ENCODE measurements around the gene SERPINC1.
"Not testable (repeated sequence)": the region's sequence is repeated elsewhere in the genome, so short reads cannot be mapped to it uniquely, and the experiment has no call there.

SERPINC1 gene

GRCh38 chr1:173888749-173889148 is 28.4 kb downstream of the SERPINC1 start:
- DNase-seq, result no peak

DNA sequence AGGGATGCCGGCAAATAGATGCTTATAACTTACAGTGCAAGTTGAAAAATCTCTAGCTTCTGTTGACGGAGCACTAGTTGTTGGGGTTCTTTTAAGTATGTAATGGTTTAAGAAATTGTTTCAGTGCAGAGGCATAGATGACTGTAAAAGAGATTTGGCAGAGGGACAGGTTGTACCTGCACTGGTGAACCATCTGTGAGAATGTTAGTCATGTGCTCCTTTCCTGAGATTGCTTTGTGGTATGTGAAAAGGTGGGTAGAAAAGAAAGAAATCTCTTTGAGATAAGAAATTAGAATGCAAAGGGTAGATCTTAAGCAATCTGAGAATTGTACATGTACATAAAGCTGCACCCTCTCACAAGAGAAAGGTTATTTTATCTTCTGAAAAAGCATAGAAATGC is 29.5 kb downstream of the SERPINC1 start:
- DNase-seq, result no peak

GRCh38 chr1:173886746-173887611 is 30.1 kb downstream of the SERPINC1 start:
- no peak for DNase-seq

DNA sequence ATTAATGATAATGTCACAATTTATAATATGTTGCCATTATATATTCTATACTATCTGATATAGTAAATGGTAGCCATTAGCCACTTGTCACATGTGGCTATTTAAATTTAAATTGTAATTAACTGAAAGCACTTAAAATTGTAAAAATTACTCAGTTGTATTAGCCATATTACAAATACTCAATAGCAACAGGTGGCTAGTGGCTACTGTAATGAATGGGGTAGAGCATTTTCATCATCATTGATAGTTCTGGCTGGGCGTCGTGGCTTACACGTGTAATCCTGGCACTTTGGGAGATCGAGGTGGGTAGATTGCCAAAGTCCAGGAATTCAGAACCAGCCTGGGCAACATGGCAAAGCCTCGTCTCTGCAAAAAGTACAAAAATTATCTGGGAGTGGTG is 32.4 kb downstream of the SERPINC1 start:
- DNase-seq, result no peak

DNA sequence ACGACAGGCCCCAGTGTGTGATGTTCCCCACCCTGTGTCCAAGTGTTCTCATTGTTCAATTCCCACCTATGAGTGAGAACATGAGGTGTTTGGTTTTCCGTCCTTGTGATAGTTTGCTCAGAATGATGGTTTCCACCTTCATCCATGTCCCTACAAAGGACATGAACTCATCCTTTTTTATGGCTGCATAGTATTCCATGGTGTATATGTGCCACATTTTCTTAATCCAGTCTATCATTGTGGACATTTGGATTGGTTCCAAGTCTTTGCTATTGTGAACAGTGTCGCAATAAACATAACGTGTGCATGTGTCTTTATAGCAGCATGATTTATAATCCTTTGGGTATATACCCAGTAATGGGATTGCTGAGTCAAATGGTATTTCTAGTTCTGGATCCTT is 36.0 kb downstream of the SERPINC1 start:
- DNase-seq, result not testable (repeated sequence)

DNA sequence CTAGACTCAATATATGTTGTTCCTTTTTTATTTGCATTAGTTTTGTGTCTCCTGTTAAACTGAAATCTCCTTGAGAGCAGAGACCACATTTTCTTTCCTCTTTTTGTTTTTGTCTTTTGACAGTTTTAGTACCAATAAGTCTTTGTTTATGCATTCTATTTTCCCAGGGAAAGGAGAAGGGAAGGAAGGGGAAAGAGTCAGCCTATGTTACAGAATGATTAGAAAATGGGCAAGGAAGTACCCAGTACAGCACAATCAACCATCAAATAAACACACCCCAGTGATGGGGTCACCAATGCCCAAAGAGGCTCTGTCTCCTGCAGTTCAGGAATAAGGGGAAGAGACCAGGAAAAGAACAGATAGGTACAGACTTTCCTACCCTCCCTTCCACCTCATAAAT is 38.9 kb downstream of the SERPINC1 start:
- DNase-seq, result no peak

- no peak for DNase-seq
Observed at GRCh38 chr1:173876732-173877131, 40.4 kb downstream of the SERPINC1 start.

GRCh38 chr1:173871500-173871899 is 45.6 kb downstream of the SERPINC1 start:
- no peak for DNase-seq

DNA sequence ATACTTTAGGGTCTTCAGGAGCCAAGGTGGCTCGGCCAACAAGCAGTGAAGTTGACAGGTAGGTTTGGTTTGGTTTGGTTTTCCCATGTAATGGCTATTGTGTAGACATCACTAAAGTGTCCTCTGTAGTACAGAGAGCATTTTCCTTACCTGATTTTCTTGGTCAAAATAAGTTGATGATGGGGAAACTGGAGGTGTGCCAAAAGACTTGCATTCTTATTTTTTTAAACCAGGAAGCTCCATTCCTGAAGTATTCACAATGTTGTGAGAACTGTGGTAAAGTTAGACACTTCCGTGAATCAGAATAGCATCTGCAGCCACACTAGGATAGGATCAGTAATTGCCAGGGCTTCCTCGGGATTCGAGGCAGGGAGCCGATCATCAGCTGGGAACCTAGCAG is 46.0 kb downstream of the SERPINC1 start:
- no peak for DNase-seq

GRCh38 chr1:173870252-173871075 is 46.7 kb downstream of the SERPINC1 start:
- peak; percentile 46 for DNase-seq

DNA sequence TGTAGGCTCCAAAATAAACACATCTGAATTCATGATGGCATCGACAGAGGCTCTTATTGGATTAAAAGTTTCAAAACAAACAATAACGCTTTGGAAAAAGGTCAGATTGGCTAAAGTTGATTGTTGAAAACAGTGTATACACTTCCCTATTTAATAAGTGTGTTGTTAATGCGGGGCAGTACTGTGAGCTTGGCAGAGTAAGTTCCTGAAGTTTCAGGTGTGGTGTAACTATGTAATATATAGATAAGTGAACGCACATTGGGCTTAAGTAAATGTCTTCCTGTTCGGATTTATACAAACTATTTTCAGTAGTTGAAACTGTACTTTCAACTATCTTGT is 48.1 kb downstream of the SERPINC1 start:
- DNase-seq, result no peak

GRCh38 chr1:173868266-173869020 is 48.7 kb downstream of the SERPINC1 start, which contains the start of gene ZBTB37:
Gene ZBTB37, plus strand, starts transcription at chr1:173868380. Its CDS starts 1,846 bp downstream, at chr1:173870226.
- DNase-seq, result peak; percentile 97

- peak; percentile 100 for DNase-seq
Observed at GRCh38 chr1:173867753-173868265, 49.3 kb downstream of the SERPINC1 start, which contains the start of gene GAS5. Gene GAS5, minus strand, starts transcription at chr1:173867989.

DNA sequence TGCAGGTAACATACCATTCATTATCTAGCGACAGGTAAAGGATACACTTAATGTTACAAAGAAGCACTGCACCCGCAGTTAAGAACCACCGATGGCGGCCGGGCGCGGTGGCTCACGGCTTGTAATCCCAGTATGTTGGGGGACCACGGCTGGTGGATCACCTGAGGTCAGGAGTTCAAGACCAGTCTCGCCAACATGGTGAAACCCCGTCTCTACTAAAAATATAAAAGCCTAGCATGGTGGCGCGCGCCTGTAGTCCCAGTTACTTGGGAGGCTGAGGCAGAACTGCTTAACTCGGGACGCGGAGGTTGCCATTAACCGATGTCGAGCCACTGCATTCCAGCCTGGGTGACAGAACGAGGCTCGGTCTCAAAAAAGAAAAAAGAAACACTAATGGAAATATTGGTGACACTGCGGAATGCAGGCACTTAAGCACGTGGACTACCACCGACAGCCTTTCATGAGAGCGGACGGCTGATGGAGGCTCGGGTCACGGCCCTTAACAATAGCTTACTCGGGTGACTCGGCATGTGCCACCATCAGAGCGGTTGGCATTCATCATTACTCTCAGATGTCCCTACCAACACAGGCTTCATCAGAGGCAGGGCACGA is 49.9 kb downstream of the SERPINC1 start:
- DNase-seq, result peak; percentile 63

DNA sequence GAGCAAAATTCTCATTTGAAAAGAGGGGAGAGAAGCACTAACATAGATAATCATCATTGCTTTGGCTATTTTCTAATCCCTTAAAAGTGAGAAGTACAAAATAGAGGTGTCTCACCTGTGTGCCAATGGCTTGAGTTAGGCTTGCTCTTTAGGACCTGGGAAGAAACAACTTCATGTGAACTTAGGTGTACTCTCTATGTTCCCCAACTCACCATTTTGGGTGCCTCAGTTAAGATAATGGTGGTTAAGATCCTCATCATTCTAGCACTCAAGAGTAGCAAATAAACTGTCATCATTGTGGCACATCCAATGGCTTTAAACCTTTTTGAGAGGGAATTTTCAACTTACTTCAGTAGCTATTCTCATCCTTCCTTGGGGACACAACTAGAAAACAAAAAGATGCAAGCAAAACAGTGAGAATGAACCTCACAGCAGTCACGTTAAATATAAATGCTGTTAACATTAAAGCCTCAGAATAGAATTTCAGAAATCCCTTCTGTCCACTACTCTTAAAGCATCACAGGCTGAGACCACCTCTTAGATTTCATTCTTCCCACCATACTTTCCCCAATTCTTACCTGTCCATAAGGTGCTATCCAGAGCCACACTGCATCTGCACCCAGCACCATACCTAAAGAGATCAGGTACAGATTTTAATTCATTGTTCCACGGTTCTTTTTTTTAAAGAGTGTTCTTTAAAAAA is 50.6 kb downstream of the SERPINC1 start:
- no peak for DNase-seq

- DNase-seq, result no peak
Observed at GRCh38 chr1:173865468-173866164, 51.5 kb downstream of the SERPINC1 start.

DNA sequence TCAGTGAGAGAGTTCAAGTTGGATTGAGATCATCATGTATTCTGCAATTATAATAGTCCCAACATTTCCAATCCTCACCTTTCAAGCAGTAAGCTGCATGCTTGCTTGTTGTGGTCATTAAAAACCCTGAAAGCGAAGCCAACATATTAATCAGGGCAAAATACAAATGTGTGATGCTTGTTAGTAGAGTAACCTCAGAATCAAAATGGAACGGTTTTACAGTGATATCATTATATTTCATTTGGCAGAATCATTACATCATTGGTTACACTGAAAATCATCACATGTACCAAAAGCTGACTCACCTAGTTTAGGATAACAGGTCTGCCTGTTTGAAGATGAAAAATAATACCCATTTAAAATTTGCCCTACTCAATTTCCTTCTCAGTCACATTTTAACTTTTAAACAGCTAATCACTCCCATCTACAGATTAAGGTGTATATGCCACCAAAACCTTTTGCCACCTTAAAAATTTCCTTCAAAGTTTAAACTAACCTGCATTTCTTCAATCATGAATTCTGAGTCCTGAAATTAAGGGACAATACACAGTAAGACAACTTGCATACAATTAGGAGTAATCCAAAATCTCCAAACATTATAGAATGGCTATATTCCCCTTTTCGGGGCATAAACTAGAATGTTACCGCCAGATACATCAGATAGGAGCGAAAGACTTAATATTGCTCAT is 52.8 kb downstream of the SERPINC1 start:
- no peak for DNase-seq

DNA sequence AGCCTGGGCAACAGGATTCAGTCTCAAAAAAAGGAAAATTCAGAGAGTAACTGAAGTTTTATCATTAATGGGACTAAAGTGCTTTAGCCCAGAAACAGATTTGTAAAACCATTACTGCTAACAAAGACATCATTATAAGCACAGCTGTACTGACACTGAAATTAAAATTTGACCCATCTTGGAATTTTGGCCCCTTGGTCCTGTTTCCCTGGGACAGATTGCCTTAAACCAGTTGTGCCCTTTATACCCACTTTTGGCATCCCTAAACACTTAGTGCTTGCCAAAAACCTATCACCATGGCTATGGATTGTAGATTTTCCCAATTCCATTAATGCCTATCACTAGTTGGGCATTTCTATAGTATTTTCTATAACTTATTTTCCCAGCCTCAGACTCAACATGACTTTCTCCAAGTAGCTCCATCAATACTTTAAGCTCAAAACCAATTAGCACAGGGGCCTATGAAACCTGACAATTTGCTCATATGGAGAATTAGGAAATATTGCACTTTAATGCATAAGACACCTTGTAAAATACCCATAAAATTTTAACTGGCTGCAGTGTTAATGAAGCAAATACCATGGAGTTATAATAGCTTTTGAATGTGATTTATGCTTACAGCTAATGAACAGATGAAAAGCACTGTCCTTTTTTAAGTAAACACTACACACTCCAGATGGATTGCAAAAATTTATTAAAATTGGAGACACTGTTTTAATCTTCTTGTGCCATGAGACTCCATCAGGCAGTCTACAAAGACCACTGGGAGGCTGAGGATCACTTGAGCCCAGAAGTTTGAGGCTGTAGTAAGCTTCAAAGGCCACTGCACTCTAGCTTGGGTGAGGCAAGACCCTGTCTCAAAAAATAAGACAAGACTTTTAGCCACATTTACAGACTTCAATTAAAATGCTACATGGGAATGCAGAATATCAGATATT is 53.6 kb downstream of the SERPINC1 start:
- DNase-seq, result no peak

GRCh38 chr1:173862769-173863223 is 54.3 kb downstream of the SERPINC1 start:
- DNase-seq, result peak; percentile 15

Data from activated CD4-positive, alpha-beta T cell treated with anti-CD3 and anti-CD28 coated beads for 48 hours (primary cell).